Putamen (tissue), 1 donor: Measurements from ENCODE around the gene CCDC158.
"Not testable (repeated sequence)": the region's sequence is repeated elsewhere in the genome, so short reads cannot be mapped to it uniquely, and the experiment has no call there.

Experiments
- DNase-seq: peaks from one replicate; pipeline ENCODE4 v3.0.0-alpha.2; 2016; ENCODE audit warnings: low spot score

The CCDC158 gene

DNA sequence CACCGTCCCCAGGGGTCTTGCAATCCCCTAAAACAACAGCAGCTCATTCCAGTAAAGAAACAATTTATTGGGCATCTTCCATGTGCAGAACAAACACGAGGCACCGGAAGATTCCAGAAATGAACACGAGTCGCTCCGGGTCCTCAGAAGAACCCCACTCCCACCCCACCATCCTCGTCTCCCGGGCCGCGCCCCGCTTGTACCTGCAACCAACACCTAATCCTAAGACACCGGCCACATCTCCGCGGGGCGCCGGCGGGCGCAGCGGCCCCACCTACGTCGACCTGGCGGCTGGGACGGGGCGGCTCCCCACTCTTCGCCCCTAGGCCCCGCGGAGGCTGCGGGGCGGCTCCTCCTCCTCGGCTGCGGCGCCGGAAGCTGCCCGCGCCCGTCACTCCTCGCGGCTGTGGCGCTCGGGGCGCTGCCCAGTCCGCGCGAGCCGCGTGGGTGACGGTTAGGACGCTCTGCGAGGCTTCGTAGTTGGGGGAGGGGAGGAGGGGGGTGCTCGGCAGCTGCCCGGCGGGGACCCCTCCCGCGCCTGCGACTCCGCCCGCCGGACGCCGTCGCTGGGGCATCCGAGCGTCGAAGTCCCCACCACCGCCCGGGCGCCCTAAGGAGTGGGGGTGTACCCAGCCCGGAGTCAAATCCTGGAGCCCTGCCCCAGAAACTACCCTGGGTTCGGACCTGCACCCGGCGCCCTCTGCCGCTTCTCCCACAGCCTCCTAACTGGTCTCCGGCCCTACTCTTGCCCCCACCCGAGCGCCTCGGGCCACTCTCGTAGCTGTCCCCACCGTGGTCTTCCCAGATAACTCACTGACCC lies at the start of gene CCDC158:
CCDC158 (minus strand) TSS at position 380 of the 820 bp plus-strand sequence. CDS start 17,934 bp downstream, outside the sequence.
- DNase-seq: no peak

- DNase-seq: peak; percentile 11
Observed at GRCh38 chr4:76470532-76470931, 49.6 kb upstream of the CCDC158 start.

DNA sequence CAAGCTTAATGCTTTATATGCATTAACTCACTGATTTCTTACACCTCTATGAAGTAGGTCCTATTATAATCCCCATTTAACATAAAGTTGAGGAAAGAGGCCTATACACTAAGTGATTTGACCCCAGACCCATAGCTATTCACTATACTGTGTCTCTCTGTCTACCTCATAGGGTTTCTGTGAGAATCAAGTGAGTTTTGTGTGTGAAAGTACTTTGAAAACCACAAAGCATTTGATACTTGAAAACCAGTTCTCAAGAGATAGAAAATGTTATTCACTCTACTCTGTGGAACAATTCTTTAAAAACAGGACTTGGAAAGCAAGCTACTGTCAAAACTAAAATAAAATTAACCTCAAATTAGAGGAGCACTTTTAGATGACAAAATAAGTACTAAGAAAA lies 49.1 kb upstream of the CCDC158 start:
- no peak for DNase-seq

- no peak for DNase-seq
Observed at GRCh38 chr4:76463568-76463967, 42.6 kb upstream of the CCDC158 start.

GRCh38 chr4:76459291-76459723 lies 38.4 kb upstream of the CCDC158 start:
- DNase-seq: no peak

- DNase-seq: no peak
Observed at GRCh38 chr4:76458825-76459224, 37.9 kb upstream of the CCDC158 start.

GRCh38 chr4:76458297-76458696 lies 37.4 kb upstream of the CCDC158 start:
- DNase-seq: no peak

- DNase-seq: no peak
Observed at GRCh38 chr4:76457885-76458284, 36.9 kb upstream of the CCDC158 start.

DNA sequence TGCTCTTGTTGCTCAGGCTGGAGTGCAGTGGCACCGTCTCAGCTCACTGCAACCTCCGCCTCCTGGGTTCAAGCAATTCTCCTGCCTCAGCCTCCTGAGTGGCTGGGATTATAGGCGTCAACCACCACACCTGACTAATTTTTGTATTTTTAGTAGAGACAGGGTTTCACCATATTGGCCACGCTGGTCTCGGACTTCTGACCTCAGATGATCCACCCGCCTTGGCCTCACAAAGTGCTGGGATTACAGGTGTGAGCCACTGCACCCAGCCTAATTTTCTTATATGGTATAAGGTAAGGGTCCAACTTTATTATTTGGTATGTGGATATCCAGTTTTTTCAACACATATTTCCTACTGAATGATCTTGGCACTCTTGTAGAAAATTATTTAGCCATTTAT lies 33.1 kb upstream of the CCDC158 start:
- not testable (repeated sequence) for DNase-seq

- DNase-seq: no peak
Observed at GRCh38 chr4:76453232-76453631, 32.3 kb upstream of the CCDC158 start.

GRCh38 chr4:76449833-76450232 lies 28.9 kb upstream of the CCDC158 start:
- no peak for DNase-seq

- no peak for DNase-seq
Observed at GRCh38 chr4:76449362-76449767, 28.4 kb upstream of the CCDC158 start.

DNA sequence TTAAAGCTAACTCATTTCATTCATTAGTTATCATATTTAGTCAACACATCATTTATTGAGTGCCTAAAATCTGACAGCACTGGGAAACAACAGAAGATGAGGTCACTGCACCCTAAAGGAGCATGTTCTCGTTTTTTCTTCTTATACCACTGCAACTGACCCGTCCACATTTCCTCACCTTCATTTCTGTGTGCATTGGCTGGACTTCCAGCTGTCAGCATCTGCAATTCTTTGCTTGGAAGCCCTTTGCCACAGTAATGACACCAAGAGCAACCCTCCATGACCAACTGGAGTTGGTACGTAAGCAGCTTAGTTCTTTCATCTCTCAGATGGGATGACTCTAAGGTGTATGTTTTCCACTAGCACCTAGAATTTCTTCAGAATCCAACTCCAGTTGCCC lies 27.3 kb upstream of the CCDC158 start:
- DNase-seq: no peak

DNA sequence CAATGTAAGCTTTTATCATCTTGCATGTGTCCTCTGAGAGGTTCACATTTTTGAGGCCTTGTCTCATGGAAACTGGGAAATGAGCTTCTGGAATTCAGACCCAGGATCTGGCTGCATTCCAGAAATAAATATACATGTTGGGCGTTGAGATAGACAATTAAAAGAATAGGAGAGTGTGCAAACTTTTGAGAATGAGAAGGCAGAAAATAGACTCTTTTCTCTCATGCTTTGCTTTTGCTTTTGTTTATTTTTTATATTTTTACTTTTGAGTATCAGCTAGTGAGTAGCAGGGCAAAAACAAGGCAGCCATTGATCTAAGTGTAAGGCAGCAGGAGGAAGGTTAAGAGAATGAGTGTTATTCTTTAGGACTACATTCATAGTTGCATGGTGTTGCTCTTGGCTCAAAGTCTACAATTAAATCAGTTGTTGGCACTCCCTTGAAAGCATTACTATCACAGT lies 26.5 kb upstream of the CCDC158 start:
- peak; percentile 14 for DNase-seq

GRCh38 chr4:76445911-76446310 lies 25.0 kb upstream of the CCDC158 start:
- no peak for DNase-seq

GRCh38 chr4:76443376-76443775 lies 22.4 kb upstream of the CCDC158 start:
- no peak for DNase-seq

DNA sequence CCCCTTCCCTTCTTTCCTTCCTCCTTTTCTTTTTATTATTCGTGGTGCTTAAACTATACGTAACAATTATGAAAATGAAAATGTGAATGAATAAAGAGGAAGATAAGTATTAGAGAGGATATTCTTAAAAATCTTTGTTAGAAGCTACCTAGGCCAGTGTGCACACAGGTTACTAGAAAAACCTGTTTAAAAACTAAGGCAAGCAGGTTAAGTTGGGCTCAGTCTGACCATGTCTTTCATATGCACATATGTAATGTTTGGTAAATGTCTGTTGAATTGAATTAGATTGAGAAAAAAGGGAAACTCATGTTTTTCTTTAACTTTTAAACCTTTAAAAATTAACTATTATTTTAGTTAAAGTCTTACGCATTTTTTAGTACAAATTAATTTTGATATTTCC lies 21.9 kb upstream of the CCDC158 start:
- no peak for DNase-seq

GRCh38 chr4:76441881-76442280 lies 20.9 kb upstream of the CCDC158 start:
- no peak for DNase-seq

GRCh38 chr4:76439491-76439890 lies 18.6 kb upstream of the CCDC158 start:
- DNase-seq: no peak

- DNase-seq: no peak
Observed at GRCh38 chr4:76435528-76436319, 14.8 kb upstream of the CCDC158 start.

DNA sequence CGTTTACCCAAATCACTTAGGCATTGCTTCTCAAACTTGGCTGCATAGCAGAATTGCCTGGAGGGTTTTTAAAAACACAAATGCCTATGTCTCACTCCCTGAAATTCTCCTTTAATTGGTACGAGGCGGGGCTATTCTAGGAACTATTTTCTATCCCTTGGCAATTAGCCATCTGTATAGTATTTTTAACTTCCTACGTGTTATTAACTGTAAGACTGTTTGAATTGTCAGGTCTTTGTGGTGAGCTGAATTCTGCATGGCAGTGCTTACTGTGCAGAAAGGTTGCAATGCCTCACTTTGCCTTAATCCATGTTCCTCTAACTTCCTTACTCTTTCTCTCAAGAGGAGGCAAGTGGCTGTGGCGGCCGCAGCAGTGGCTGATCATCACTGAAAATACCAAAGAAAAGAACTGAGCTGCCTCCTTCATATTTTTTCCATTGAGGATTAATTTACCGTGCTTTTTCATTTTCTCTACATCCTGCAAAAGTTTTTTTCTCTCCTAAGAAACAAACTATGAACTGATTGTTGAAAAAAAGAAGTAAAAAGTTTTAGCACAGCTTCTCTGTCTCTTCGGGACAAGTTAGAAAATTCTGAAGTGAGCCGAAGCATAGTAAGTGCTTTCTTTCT lies 14.1 kb upstream of the CCDC158 start, which contains the start of gene SHROOM3:
SHROOM3 (plus strand) TSS at position 329 of the 627 bp plus-strand sequence. CDS start 824 bp downstream, outside the sequence.
- no peak for DNase-seq
